DOHH2 (cell line): ENCODE measurements around the gene FAM193A.
"Not testable (repeated sequence)": the region's sequence is repeated elsewhere in the genome, so short reads cannot be mapped to it uniquely, and the experiment has no call there.

Experiments used
- H3F3A ChIP-seq: fragments of 200-600 bp; sonication (generic), shearing (Covaris generic); 2 replicates; pipeline ENCODE4 v1.6.0; 2016; ENCODE audit warnings: antibody characterized with exemption, mild to moderate bottlenecking; ENCODE audit not compliant: control insufficient read depth, insufficient read depth
- H3K27ac ChIP-seq: fragments of 200-600 bp; sonication (generic); 2 replicates; pipeline ENCODE4 v1.5.1; 2014; ENCODE audit warnings: low read depth, mild to moderate bottlenecking, low read length, moderate library complexity
- H3K27me3 ChIP-seq: fragments of 200-600 bp; sonication (generic); 2 replicates; pipeline ENCODE4 v1.6.1; 2014; ENCODE audit warnings: mild to moderate bottlenecking, low read length, mixed read lengths; ENCODE audit not compliant: control insufficient read depth
- H3K36me3 ChIP-seq: fragments of 200-600 bp; sonication (generic); 2 replicates; pipeline ENCODE4 v1.6.1; 2014; ENCODE audit warnings: mild to moderate bottlenecking, low read length, moderate library complexity, mixed read lengths; ENCODE audit not compliant: control insufficient read depth
- H3K4me1 ChIP-seq: fragments of 200-600 bp; sonication (generic); 2 replicates; pipeline ENCODE4 v1.6.1; 2014; ENCODE audit warnings: mild to moderate bottlenecking, low read length, mixed read lengths; ENCODE audit not compliant: control insufficient read depth
- H3K4me2 ChIP-seq: fragments of 200-600 bp; sonication (generic); 2 replicates; pipeline ENCODE4 v1.6.0; 2014; ENCODE audit warnings: mild to moderate bottlenecking, low read length, moderate library complexity
- H3K4me3 ChIP-seq: fragments of 200-600 bp; sonication (generic); 2 replicates; pipeline ENCODE4 v1.5.1; 2014; ENCODE audit warnings: mild to moderate bottlenecking, low read length, mixed read lengths
- H3K79me2 ChIP-seq: fragments of 200-600 bp; sonication (generic); 2 replicates; pipeline ENCODE4 v1.6.1; 2014; ENCODE audit warnings: mild to moderate bottlenecking, low read length, mixed read lengths; ENCODE audit not compliant: control insufficient read depth
- H3K9me2 ChIP-seq: fragments of 200-600 bp; sonication (generic); replicated peaks from 2 replicates; pipeline ENCODE4 v1.6.1; 2014; ENCODE audit warnings: mild to moderate bottlenecking, low read length, mixed read lengths; ENCODE audit not compliant: control insufficient read depth
- H3K9me3 ChIP-seq: fragments of 200-600 bp; sonication (generic); 2 replicates; pipeline ENCODE4 v1.6.1; 2014; ENCODE audit warnings: antibody characterized with exemption, low read length, mixed read lengths; ENCODE audit not compliant: control insufficient read depth, insufficient read depth
- H4K20me1 ChIP-seq: fragments of 200-600 bp; sonication (generic); 2 replicates; pipeline ENCODE4 v1.6.0; 2014; ENCODE audit warnings: low read depth, mild to moderate bottlenecking, antibody characterized with exemption, low read length, moderate library complexity; ENCODE audit not compliant: control insufficient read depth, insufficient read depth
- CTCF ChIP-seq: fragments of 200-600 bp; sonication (generic); IDR thresholded peaks from one replicate; pipeline ENCODE4 v1.5.1; 2014; ENCODE audit warnings: antibody characterized with exemption, mild to moderate bottlenecking, low read depth, low read length; ENCODE audit not compliant: poor library complexity, severe bottlenecking
- EZH2phosphoT487 ChIP-seq: fragments of 200-600 bp; sonication (generic); IDR thresholded peaks from 2 replicates; pipeline ENCODE4 v1.6.1; 2017; ENCODE audit warnings: borderline replicate concordance, mild to moderate bottlenecking, antibody characterized with exemption, low read length, moderate library complexity, mixed read lengths

Gene FAM193A

GRCh38 chr4:2733844-2734574 lies 197.6 kb downstream of the FAM193A start:
- H3K4me3 ChIP-seq, result no peak overlapping the region
- no peaks in the 10 kb centered on the region for H3K4me1 ChIP-seq
- no peaks in the 10 kb centered on the region for H3K9me2 ChIP-seq
- H4K20me1 ChIP-seq, result no peaks in the 10 kb centered on the region
- H3K4me2 ChIP-seq, result no peak overlapping the region
- peaks cover 14% of the 10 kb centered on the region for H3K36me3 ChIP-seq
- H3F3A ChIP-seq, result no peaks in the 10 kb centered on the region
- H3K79me2 ChIP-seq, result no peaks in the 10 kb centered on the region
- H3K27ac ChIP-seq, result no peak overlapping the region
- TF ChIP-seq EZH2phosphoT487, result no peak
- TF ChIP-seq CTCF, result no peak
- H3K9me3 ChIP-seq, result no peaks in the 10 kb centered on the region
- no peaks in the 10 kb centered on the region for H3K27me3 ChIP-seq

GRCh38 chr4:2734612-2735011 lies 198.2 kb downstream of the FAM193A start:
- Histone ChIP-seq H3K79me2 (no peaks in the 10 kb centered on the region), H3K27me3 (no peaks in the 10 kb centered on the region), H3F3A (no peaks in the 10 kb centered on the region), H3K4me3 (no peak overlapping the region), H3K9me3 (no peaks in the 10 kb centered on the region), H3K4me2 (no peak overlapping the region), H3K27ac (no peak overlapping the region), H3K36me3 (peaks cover 14% of the 10 kb centered on the region), H3K4me1 (no peaks in the 10 kb centered on the region), H4K20me1 (no peaks in the 10 kb centered on the region), H3K9me2 (no peaks in the 10 kb centered on the region)
- no peak for TF ChIP-seq CTCF
- no peak for TF ChIP-seq EZH2phosphoT487

GRCh38 chr4:2735869-2736268 lies 199.4 kb downstream of the FAM193A start:
- TF ChIP-seq EZH2phosphoT487 (no peak), CTCF (no peak)
- H3F3A ChIP-seq, result no peaks in the 10 kb centered on the region
- no peaks in the 10 kb centered on the region for H3K9me3 ChIP-seq
- no peaks in the 10 kb centered on the region for H4K20me1 ChIP-seq
- H3K27ac ChIP-seq, result no peak overlapping the region
- H3K27me3 ChIP-seq, result no peaks in the 10 kb centered on the region
- H3K4me2 ChIP-seq, result no peak overlapping the region
- no peak overlapping the region for H3K4me3 ChIP-seq
- no peaks in the 10 kb centered on the region for H3K9me2 ChIP-seq
- H3K36me3 ChIP-seq, result peaks cover 14% of the 10 kb centered on the region
- H3K79me2 ChIP-seq, result no peaks in the 10 kb centered on the region
- H3K4me1 ChIP-seq, result no peaks in the 10 kb centered on the region

- H3K4me1 ChIP-seq, H3K36me3 ChIP-seq, H3K27me3 ChIP-seq, H3K9me3 ChIP-seq, H3K79me2 ChIP-seq, H3K27ac ChIP-seq, H3F3A ChIP-seq, H3K4me2 ChIP-seq, H3K4me3 ChIP-seq, H3K9me2 ChIP-seq, H4K20me1 ChIP-seq: not testable (repeated sequence)
Measured at GRCh38 chr4:2738296-2738695, 201.8 kb downstream of the FAM193A start.
